Measurements from ENCODE around the gene CACNA1S. TPM values are rescaled to one million over a fixed set of nuclear protein-coding genes. Genes with fewer than 3 reads are reported as not detected.

CACNA1S gene
- total and polyA plus RNA-seq, 2 experiments from 2014 or later = not detected

DNA sequence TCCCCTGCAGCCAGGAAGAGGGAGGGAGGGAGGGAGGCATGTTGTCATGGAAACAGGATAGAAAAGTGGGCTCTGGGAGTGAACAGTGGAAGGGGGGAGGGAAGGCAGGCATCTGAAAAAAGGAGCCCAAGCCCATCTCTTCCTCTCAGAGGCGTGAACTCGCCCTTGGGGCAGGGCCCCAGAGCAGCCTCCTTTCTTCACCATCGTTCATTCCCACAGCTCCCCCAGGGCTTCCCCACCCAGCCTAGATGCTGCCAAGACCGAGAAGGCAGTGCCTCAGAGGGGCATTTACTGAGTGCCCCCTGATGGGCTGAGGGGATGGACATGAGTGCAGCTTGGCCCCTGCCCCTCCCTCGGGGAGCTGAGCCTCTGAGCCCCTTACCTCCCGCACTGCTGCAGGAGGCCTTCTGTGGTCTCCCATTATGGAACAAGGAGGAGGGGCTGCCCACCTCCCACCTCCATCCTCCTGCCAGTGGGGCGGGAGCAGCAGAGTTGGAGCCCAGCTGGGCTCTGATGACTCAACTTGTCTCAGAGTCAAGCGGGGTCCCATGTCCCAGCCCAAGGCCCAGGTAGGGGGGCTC, 49.6 kb downstream of the CACNA1S start:
- Histone ChIP-seq H3K9me2 (replicated peaks; ENCODE audit: insufficient read depth) (no peaks in the 10 kb centered on the region), H3K9me3 (ENCODE audit: low read depth) (no peaks in the 10 kb centered on the region), H3K4me1 (ENCODE audit: insufficient read depth) (no peaks in the 10 kb centered on the region), H3K79me2 (no peaks in the 10 kb centered on the region), H3K27me3 (peaks cover 7% of the 10 kb centered on the region), H2AFZ (no peak overlapping the region), H3K27ac (no peak overlapping the region), H3K4me2 (no peak overlapping the region), H3K36me3 (replicated peaks; ENCODE audit: insufficient read depth, low read depth) (no peaks in the 10 kb centered on the region), H4K20me1 (ENCODE audit: insufficient read depth, poor library complexity, severe bottlenecking) (no peaks in the 10 kb centered on the region), H3K4me3 (no peak overlapping the region)
- 67% methylated on average over 8 of the region's 8 CpGs for WGBS (ENCODE audit: low lambda C conversion rate, missing lambda C conversion rate)
- TF ChIP-seq EZH2 (IDR thresholded peaks at IDR 0.05; ENCODE audit: borderline replicate concordance) (no peak), EZH2phosphoT487 (IDR thresholded peaks at IDR 0.05; ENCODE audit: low read depth, severe bottlenecking, unreplicated experiment) (no peak)
- TF ChIP-seq, protein P1, sequence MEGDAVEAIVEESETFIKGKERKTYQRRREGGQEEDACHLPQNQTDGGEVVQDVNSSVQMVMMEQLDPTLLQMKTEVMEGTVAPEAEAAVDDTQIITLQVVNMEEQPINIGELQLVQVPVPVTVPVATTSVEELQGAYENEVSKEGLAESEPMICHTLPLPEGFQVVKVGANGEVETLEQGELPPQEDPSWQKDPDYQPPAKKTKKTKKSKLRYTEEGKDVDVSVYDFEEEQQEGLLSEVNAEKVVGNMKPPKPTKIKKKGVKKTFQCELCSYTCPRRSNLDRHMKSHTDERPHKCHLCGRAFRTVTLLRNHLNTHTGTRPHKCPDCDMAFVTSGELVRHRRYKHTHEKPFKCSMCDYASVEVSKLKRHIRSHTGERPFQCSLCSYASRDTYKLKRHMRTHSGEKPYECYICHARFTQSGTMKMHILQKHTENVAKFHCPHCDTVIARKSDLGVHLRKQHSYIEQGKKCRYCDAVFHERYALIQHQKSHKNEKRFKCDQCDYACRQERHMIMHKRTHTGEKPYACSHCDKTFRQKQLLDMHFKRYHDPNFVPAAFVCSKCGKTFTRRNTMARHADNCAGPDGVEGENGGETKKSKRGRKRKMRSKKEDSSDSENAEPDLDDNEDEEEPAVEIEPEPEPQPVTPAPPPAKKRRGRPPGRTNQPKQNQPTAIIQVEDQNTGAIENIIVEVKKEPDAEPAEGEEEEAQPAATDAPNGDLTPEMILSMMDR (IDR thresholded peaks at IDR 0.05; ENCODE audit: poor library complexity) = no peak
- no peak for DNase-seq (ENCODE audit: low spot score)

GRCh38 chr1:201061886-201062285, 50.3 kb downstream of the CACNA1S start:
- H3K4me2 ChIP-seq = no peak overlapping the region
- WGBS (ENCODE audit: low lambda C conversion rate, missing lambda C conversion rate) = 95% methylated on average over 12 of the region's 12 CpGs
- peaks cover 7% of the 10 kb centered on the region for H3K27me3 ChIP-seq
- no peak overlapping the region for H3K27ac ChIP-seq
- H4K20me1 ChIP-seq (ENCODE audit: insufficient read depth, poor library complexity, severe bottlenecking) = no peaks in the 10 kb centered on the region
- H2AFZ ChIP-seq = no peak overlapping the region
- DNase-seq (ENCODE audit: low spot score) = no peak
- H3K4me3 ChIP-seq = no peak overlapping the region
- H3K79me2 ChIP-seq = no peaks in the 10 kb centered on the region
- H3K36me3 ChIP-seq (replicated peaks; ENCODE audit: insufficient read depth, low read depth) = no peaks in the 10 kb centered on the region
- TF ChIP-seq, protein P1 (IDR thresholded peaks at IDR 0.05; ENCODE audit: poor library complexity) = no peak
- no peak for TF ChIP-seq EZH2 (IDR thresholded peaks at IDR 0.05; ENCODE audit: borderline replicate concordance)
- no peak for TF ChIP-seq EZH2phosphoT487 (IDR thresholded peaks at IDR 0.05; ENCODE audit: low read depth, severe bottlenecking, unreplicated experiment)
- H3K9me2 ChIP-seq (replicated peaks; ENCODE audit: insufficient read depth) = no peaks in the 10 kb centered on the region
- H3K4me1 ChIP-seq (ENCODE audit: insufficient read depth) = no peaks in the 10 kb centered on the region
- H3K9me3 ChIP-seq (ENCODE audit: low read depth) = no peaks in the 10 kb centered on the region

DNA sequence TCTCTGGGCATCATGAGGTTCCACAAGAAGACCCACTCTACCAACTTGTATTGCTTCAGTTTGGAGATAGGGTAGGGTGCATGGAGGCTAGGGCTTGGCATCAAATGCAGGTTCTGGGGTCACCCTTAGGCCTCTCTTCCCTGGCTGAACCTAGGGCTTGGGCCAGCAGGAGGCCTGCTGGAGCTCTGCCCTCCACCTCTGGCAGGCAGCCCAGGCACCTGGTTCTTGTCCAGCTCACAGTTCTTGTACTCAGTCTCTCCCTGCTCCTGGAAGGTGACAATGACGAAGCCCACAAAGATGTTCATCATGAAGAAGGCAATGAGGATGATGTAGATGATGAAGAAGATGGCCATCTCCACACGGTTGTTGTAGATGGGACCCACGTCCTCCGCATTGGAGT, 51.2 kb downstream of the CACNA1S start:
- WGBS (ENCODE audit: low lambda C conversion rate, missing lambda C conversion rate) = 86% methylated on average over 4 of the region's 4 CpGs
- DNase-seq (ENCODE audit: low spot score) = no peak
- Histone ChIP-seq H3K36me3 (replicated peaks; ENCODE audit: insufficient read depth, low read depth) (no peaks in the 10 kb centered on the region), H3K27me3 (peaks cover 7% of the 10 kb centered on the region), H3K4me2 (no peak overlapping the region), H3K9me2 (replicated peaks; ENCODE audit: insufficient read depth) (no peaks in the 10 kb centered on the region), H3K27ac (no peak overlapping the region), H4K20me1 (ENCODE audit: insufficient read depth, poor library complexity, severe bottlenecking) (no peaks in the 10 kb centered on the region), H3K4me1 (ENCODE audit: insufficient read depth) (no peaks in the 10 kb centered on the region), H3K79me2 (no peaks in the 10 kb centered on the region), H3K4me3 (no peak overlapping the region), H2AFZ (no peak overlapping the region), H3K9me3 (ENCODE audit: low read depth) (no peaks in the 10 kb centered on the region)
- TF ChIP-seq EZH2phosphoT487 (IDR thresholded peaks at IDR 0.05; ENCODE audit: low read depth, severe bottlenecking, unreplicated experiment) (no peak), EZH2 (IDR thresholded peaks at IDR 0.05; ENCODE audit: borderline replicate concordance) (no peak)
- TF ChIP-seq, protein P1 (IDR thresholded peaks at IDR 0.05; ENCODE audit: poor library complexity) = no peak

Measured in hepatocyte (in vitro differentiated cells).